HG02852 (cell line): ENCODE measurements around the gene PLA2G4D.
"Not testable (repeated sequence)": the region's sequence is repeated elsewhere in the genome, so short reads cannot be mapped to it uniquely, and the experiment has no call there.

Experiments used
- ATAC-seq: cut with Tn5 transposase; IDR thresholded peaks from one replicate; pipeline ENCODE4 v1.9.1; 2021; ENCODE audit warnings: mild to moderate bottlenecking, moderate library complexity; ENCODE audit not compliant: unreplicated experiment

The PLA2G4D gene

DNA sequence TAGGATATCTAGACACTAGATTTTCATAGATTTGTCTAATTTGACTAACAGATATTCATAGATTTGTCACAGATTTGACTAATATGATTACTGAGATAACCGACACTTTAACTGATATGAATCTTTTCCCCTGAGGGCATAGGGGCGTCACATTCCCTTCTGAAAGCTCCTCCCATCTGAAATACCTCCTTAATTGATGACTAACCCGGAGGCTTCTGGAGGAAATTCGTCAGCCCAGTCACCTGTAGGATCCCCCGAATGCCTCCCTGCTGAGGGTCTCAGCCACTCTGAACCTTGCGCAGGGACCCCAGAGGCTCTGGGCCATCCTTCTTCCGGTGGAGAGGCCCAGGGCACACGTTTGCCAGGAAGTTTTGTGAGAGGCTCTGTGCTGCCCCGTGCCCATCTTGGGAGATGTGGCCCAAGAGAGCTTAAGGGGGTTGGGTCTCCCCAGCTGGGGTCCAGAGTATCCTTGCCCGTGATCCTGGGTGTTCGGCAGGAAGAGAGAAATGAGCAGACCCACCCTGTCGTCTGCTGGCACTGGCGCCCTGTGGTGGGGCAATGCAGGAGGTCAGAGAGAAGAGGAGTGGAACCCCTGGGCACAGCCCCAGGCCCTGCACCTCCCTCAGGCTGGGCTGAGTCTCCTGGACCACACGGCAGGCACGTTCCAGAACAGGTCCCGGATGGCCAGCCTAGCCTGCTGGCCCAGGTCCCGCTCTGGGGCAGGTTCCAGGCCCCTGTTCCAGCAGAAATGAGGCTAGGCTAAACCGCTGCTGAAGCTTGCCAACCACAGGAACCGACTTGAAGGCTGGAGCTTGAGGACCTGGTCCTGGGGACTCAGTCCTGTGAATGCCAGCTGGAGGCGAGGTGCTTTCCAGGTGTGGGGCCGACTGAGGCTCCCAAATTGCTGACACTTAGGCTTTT lies 1.7 kb downstream of the PLA2G4D start:
- no peak for ATAC-seq

DNA sequence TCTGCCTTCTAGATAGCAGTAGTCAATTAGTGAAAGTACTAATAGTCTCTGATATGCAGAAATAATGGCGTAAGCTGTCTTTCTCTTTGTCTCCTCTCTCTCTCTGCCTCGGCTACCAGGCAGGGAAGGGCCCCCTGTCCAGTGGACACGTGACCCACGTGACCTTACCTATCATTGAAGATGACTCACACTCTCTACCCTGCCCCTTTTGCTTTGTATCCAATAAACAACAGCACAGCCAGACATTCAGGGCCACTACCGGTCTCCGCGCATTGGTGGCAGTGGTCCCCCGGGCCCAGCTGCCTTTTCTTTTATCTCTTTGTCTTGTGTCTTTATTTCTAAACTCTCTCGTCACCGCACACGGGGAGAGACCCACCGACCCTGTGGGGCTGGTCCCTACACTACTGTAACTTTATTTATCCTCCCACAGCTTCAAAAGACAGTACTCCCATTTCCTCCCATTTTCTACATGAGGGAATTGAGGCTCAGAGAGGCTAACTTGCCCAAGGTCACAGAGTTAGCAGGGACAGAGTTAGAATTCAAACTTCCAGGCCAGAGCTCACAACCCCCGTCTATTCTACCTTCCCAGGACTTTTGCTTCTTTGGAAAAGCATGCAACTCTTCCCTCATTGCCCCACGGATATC lies 2.5 kb downstream of the PLA2G4D start:
- not testable (repeated sequence) for ATAC-seq

DNA sequence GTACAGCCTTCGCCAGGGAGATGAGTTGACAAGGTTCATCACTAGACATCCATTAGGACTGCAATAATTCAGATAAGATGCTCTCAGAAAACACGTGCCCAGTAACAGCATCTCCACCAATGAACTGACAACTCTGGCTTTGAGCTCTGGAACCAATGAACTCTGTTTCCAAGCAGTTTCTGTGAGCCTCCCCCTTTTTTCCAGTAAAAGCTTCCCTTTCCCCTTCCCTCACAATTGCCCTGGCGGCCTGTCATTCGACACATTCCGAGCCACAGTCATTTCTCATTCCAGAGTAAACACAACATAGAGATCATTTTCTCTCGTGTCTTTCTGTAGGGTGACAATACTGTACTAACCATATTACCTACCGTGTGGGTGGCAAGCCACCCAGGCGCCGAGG lies 3.6 kb downstream of the PLA2G4D start:
- ATAC-seq, result no peak

DNA sequence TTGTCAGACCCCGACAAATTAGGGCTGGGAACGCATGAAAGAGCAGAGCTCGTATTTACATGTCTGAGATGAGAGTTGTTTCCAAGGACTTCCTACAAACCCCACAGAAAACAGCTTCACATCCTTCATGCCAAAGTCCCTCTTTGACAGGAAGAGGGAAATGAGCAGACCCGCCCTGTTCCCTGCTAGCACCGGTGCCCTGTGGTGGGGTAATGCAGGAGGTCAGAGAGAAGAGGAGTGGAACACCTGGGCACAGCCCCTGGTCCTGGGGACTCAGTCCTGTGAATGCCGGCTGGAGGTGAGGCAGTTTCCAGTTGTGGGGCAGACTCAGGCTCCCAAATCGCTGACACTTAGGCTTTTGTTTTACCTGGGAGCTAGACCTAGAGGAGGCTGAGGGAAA lies 4.0 kb downstream of the PLA2G4D start:
- no peak for ATAC-seq

DNA sequence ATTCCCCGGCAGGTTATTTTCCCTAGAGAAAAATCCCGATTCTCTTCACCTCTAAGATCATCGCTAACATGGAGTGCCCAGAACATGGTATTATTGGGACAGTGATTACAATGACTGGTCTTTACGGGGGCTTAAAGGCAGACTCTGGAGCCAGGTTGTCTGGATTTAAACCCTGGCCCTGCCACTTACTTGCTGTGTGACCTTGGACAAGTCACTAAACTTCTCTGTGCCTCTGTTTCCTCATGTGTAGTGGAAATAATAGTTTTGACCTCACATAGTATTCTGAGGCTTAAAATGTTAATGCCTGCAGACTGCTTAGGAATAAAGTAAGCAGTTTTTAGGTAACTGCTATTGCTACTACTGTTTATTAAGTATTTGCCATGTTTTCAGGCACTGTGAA lies 4.4 kb downstream of the PLA2G4D start:
- ATAC-seq, result no peak

DNA sequence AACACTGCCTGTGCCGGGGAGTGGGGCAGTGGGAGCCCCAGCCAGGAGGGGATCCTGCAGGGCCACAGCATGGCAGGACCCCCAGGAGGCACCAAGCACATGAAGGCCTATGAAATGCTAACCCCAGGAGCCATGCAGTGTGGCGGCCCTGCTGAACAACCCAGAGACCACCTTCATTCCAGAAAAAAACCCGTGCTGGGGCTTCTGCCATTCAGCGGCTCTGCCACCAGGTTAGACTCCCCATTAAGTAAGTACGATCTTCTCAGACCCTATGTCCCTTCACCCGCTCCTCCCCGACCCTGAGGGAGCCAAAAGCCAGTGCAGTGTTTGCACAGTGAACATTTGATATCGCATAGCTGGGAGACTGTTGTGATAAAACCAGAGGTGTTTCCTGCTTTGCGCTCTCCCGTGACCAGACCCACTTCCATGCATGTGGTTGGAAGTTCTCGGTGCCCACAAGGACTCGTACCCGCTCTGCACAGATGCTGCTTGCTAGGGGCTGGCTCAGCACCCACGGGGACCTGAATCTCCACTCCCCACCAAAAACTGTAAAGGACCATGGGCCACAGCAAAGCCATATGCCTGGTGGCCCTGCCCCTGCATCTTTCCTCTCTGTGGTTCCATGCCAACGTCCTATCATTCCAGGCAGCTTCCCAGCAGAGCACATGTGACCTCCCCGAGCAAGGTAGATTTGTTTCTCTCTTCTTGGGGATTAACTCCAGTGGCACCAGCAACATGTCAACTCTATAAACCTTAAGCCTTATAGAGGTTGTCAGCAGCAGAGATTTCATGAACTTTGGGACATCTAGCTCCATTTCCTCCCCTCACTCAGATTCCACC lies 5.3 kb downstream of the PLA2G4D start:
- no peak for ATAC-seq

DNA sequence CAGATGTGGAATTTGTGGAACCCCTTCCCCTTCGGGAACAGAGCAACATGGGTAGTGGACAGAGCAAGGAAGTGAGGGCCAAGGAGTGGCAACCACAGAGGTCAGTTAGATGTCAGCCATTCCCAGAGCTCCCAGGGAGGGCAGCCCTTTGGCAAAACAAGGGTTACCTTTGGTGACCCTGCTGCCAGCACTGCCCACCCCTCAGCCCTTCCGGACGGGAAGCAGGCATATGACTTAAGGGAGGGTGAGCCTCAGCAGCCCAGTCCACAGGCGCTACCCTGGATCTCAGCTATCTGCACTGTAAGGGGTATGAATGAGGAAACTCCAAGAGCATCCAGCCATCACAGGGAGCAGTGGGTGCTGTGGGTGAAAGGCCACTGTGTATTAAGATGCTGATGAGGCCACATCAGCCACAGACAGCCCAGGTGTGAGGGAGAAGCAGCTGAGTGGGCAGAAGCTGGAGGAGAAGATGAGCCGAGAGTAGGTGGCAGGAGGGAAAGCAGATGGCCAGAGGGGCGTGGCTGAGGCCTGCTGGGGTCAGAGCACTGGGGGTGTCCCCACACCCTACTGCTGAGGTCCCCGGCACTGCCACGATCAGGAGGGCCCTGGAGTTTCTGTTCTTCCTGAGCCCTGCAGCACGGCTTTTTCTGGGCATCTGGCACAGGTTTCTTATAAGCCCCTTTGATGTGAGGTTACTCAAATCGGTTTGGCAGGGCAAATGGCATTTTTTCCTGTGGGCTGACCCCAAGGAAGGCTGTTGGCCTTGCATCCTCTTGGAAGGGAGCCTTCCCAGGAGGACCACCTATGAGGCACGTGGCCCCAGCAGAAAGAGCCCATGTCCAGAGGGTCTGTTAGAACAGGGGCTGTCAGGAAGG lies 6.2 kb downstream of the PLA2G4D start:
- no peak for ATAC-seq

DNA sequence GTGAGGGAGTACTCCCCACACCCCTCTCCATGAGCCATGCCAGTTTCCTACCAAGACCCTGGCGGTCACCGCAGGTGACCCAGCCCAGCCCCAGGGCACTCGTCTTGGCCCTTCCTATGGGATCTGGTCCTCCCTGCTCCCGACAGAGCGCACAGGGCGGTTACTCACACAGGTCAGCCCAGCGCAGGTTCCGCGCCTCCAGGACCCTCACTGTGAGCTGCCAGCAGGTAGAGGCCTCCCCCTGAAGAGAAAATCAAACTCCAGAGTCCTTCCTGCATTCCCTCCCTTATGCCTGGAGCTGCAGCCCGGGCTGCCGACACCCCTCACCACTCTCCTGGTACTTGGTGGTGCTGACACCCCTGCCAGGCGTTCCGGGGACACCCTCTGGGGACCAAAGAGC lies 6.9 kb downstream of the PLA2G4D start:
- no peak for ATAC-seq

DNA sequence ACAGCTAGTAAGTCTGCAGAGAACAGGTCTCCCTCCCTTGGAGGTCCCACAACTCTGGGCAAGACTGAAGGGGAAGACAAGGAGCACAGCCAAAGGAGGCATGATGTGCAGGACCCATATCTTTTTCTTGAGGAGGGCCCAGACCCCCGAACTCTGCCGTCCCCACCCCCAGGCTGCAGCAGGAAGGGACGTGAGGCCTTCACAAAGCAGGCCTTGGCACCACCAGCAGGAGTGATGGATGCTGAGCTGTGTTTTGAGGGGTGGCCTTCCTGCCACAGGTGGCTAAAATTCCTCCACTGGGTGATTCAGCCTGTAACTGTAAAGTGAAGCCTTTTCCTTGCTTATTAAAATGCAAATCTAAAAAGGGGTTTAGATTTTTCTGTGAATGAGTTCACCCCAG lies 8.6 kb downstream of the PLA2G4D start:
- no peak for ATAC-seq

DNA sequence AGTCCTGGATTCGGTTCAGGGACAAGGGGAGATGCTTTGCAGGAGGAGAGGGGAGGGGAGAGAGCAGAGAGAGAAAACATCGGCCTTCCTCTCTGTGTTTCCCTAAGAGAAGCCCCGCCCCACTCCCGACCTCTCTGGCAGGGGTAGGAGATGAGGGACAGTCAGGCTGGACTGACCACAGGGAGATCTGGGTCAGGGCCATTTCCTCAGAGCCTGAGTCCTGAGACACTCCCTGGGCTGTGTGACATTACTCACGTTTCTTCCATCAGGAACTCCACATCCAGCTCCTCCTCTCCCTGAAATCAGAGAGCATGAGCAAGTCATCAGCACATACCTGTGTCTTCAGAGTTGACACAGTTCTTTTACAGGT lies 9.1 kb downstream of the PLA2G4D start:
- ATAC-seq, result no peak

DNA sequence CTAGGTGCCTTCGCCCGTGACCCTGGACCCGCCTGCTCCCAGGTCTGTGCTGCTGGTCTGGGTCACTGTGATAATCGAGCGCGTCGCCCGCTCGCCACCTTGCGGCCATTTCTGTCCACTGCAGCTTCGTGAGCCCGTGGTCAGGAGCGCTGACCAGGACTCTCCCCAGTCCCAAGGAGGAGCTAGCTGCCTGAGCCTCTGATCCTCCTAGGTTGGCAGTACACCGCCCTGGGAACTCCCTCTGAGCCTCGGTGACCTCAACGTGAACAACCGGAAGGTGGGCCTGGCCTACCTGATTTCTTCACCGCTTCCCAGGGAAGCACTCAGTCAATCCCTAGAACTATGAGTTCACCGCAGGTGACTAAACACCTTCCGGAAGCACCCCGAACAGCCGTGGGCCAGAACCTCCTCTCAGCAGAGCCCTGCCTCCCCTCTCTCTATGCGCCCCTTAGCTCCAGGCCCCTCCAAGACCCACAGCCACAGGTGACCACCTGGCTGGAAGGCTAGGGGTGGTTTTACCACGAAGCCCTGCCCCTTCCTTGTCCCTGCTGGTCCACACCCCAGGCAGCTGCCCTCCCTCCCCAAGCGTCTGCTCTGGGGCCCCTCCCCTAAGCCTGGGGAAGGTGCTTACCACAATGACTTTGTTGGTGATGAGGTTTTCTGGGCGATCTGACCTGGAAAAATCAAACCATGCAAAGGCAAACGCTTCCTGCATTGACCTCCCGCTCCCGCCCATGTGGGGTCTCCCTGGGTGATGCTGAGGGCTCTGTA lies 9.7 kb downstream of the PLA2G4D start:
- ATAC-seq, result peak; percentile 47

DNA sequence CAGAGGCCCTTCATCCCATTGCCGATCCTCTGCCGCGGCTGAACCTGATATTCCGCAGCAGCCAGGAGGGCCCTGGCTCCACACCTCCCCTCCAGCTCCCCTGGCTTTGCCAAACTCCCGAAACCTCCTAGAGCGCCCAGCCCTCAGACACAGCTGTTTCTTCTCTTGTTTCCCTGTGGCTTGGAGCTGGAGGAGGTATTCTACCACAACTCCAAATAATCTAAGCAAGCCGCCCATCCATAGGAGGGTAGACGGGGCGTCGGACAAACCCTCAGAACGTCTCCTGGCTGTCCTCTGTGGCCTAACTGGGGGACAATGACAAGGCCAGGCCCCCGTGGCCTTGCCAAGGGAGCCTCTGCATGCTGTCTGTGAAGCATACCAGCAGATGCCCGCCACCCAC lies 10.4 kb downstream of the PLA2G4D start:
- no peak for ATAC-seq

DNA sequence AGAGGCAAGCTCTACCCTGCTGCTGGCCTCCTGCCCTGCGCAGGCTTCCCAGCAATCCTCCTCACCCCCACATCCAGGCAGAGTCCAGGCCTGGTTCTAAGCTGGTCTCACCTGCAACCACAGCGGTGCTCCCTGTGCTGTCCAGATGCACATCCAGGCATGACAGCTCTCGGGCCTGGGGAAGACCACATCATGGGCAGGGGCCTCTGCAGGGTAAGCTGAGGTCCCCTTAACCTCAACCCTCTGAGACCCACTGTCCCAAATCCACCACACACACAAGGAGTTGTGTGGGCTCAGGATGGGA lies 10.8 kb downstream of the PLA2G4D start:
- ATAC-seq, result no peak

DNA sequence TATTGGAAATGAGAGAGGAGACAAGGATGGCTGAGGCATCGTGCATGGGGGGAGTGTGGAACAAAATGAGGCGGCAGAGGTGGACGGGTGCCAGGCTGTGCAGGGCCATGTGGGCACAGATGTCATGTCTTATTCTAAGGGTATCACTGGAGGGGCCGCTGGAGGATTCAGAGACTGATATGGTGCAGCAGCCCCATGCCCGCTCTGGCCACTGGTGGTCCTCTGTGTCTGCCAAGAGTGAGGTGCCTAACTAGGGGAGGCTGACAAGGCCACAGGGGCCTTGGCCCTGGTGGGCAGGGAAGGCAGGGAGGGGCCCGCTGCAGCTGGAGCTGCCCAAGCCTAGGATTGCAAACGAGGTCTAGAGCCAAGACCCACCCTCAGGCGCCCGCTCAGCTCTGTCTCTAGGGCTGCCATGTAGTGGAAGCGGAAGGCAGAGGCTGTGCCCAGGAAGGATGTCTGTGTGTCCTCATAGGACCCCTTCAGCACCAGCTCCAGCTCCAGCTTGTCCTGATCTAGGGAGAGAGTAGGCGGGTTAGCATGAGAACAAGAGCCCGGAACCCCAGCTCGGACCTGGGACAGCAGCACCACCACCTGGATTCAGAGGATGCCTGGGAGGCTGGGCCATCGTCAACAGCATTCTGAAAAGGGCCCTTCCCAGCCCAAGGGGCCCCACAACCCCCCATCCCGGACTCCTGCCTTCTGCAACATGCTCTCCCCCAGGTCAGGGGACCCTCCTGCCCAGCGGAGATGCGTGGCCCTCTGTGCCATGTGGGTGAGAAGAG lies 11.3 kb downstream of the PLA2G4D start:
- ATAC-seq, result no peak

DNA sequence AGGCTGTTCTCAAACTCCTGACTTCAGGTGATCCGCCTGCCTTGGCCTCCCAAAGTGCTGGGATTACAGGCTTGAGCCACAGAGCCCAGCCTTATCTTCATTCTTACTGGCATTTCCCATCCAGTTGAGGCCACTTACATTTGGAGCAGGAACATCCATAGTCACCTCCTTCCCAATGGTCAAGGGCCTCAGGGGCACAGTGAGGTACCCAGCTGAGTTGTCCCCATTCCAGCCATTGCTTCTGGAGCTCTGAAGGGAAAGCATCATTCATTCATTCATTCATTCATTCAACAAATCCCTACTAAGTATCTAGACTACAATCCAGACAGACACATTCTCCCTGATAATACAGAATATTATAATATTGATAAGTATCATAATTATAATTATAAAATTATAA lies 12.2 kb downstream of the PLA2G4D start:
- ATAC-seq, result no peak

DNA sequence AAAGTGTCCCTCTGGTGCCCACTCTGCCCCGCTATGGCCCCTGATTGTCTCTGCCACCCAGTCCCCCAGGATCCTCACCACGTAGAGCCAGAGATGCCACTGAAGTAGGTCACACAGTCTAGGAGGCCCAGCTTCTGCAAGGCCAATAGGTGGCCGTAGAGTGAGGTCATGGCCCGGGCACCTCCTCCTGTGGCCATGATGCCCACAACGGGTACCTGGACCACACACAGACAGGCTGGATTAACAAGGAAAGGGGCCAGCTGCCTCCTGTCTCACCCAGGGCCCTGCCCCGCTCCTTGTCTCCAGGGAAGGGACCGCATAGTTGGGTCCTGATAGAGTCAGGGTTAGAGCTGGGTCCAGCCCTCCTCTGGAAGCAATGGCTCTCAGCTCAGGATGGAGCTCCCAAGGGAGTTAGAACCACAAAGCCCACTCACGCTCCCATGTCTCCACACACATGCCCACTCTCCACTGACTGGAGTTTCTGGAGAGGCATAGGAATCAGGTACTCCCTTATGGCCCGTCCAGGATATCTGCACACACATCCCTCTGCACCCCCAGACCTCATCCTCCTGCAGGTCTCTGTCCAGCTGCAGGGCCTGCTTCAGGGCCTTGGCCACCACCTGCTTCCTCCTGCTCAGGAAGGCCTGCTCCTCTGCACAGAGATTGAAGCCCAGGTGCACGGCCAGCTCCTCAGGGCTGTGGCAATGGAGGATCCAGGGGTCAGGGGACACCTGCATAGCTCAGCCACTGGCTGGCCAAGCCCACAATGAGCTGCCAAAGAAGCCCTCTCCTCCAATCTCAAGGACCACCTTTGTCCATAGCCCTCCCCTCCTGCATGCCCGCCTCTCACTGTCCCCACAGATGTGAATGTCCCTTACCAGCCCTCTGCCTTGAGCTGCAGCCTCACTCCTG lies 13.2 kb downstream of the PLA2G4D start:
- no peak for ATAC-seq

DNA sequence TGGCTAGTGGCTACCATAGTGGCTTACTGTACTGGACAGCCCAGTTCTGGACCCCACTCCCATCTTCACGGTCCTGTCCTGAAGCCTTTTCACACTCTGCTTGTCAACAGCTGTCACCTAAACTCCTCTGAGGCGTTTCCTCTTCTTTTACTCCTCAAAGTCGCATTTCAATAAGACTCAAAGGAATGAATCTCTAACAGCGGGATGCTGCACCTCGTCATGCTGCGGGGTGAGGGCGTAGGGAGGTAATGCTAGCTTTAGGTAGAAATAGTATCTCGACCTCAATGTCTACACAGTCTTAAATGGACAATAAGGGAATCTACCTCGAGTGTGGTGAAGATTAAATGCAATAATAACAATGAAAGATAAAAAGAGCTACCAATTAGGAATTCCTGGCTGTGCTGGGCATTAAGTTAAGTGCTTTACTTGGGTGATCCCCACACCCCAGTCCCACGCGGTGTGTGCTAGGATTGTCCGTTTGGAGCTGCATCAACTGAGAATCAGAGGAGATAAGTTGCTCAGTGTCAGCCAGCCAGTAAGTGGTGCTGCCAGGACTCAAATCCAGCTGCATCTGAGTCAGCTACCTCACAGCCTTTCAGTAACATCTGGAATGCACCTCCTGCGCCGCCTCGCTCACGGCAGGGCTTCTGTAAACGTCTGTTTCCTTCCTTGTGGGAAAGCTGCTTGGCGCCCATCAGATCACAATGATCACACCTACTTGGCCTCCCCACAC lies 14.0 kb downstream of the PLA2G4D start:
- ATAC-seq, result no peak
